GM19238 (cell line): ENCODE results near the gene INCA1.
A peak's percentile ranks its signal among the peaks of the same experiment; 100 is the strongest.

Experiments used
- DNase-seq: peaks from one replicate; pipeline ENCODE4 v3.0.0; 2011; ENCODE audit warnings: low spot score; ENCODE audit not compliant: insufficient read length

INCA1 gene

DNA sequence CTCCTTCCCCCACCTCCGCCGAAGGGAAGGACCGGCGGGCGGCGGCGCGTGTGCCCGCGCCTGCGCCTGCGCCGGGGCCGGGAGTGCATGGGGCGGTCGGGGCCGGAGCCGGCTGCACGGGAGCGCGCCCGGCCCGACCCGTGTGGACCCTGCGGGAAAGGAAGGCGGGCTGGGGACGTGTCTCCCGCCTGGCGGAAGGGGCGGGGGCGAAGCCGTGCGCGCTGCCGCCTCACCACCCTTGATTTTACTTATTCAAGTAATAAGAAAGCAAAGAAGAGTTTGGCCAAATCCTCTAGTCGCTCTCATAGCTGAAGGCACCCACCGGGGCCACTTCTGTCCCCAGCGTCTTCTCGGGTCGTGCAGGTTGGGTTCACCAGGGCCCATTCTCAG, 48.4 kb downstream of the INCA1 start:
- DNase-seq = peak; percentile 85

- peak; percentile 84 for DNase-seq
Observed at GRCh38 chr17:4948166-4948930, 49.0 kb downstream of the INCA1 start, which contains the start of gene PFN1. Gene PFN1 (minus strand): TSS chr17:4948530. CDS start chr17:4948394, 136 bp downstream.

- peak; percentile 68 for DNase-seq
Observed at GRCh38 chr17:4947411-4948165, 49.7 kb downstream of the INCA1 start.

DNA sequence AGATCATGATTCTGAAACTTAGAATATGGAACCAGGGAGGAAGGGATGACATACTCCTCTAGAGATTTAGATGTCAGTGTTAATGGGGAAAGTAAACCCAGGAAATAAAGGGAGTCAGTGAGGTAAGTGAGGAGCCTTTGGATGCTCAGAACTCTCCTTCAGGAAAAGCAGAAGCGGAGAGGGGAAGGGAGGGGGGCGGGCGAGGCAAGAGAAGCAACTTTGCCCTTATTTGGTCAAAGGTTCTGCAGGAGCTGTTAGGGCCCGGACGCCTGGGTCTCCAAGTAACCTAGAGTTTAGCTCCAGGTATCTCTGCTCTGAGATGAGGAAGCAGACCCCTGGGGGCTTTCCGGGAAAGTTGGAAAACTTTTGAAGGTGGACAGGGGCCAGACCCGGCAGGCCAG, 50.3 kb downstream of the INCA1 start:
- no peak for DNase-seq

GRCh38 chr17:4946312-4946976, 50.9 kb downstream of the INCA1 start:
- no peak for DNase-seq

- no peak for DNase-seq
Observed at GRCh38 chr17:4945944-4946280, 51.4 kb downstream of the INCA1 start.

- DNase-seq = no peak
Observed at GRCh38 chr17:4945176-4945943, 52.0 kb downstream of the INCA1 start.

DNA sequence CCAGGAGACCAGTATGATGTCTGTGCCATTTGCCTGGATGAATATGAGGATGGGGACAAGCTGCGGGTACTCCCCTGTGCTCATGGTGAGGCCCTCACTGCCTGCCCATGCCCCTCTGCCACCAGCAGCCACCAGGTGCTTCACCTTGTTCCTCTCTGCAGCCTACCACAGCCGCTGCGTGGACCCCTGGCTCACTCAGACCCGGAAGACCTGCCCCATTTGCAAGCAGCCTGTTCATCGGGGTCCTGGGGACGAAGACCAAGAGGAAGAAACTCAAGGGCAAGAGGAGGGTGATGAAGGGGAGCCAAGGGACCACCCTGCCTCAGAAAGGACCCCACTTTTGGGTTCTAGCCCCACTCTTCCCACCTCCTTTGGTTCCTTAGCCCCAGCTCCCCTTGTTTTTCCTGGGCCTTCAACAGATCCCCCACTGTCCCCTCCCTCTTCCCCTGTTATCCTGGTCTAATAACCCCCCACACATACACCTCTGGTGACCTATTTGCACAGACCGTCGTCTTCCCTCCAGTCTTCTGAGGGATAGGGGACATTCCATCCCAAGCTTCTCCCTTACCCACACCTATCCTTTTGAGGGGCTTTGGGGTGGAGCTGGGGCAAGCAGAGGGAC, 52.7 kb downstream of the INCA1 start:
- no peak for DNase-seq

- no peak for DNase-seq
Observed at GRCh38 chr17:4944163-4944553, 53.2 kb downstream of the INCA1 start.

DNA sequence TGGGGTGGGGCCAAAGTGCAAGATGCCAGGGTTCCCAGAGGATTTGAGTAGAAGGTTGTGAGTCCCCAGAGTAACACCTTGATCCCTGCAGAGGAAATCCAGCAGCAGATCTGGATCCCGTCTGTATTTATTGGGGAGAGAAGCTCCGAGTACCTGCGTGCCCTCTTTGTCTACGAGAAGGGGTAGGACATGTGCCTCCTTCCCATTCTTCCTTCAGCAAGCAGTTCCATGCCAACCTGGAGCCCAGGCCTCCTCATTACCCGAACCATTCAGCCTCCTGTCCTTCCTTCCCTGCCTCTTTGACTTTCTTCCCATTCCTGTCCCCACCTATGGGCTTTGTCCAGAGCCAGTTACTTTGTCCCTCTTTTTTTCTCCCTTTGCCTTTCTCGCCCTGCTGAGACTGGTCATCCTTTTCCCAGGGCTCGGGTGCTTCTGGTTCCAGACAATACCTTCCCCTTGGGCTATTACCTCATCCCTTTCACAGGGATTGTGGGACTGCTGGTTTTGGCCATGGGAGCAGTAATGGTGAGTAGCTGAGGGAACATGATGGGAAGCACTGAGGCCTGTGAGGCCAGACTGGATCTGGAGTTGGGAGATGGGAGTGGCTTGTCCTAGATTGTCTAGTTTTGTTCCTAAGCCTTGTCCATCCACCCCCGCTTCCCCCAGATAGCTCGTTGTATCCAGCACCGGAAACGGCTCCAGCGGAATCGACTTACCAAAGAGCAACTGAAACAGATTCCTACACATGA, 54.4 kb downstream of the INCA1 start:
- DNase-seq = no peak

DNA sequence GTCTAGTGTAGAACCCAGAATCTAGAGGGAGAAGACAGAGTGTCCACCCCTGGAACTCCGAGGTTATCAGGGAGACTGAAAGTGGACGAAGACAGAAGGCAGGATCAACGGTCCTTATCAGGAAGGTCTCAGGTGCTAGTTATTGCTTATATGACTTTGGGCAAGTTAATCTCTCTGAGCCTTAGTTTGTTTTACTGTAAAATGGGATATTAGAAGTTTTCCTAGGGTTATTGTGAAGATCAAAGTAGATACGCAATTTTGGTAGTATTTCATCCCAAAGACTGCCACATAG, 56.1 kb downstream of the INCA1 start:
- DNase-seq = no peak

GRCh38 chr17:4940555-4941318, 56.6 kb downstream of the INCA1 start:
- DNase-seq = no peak

DNA sequence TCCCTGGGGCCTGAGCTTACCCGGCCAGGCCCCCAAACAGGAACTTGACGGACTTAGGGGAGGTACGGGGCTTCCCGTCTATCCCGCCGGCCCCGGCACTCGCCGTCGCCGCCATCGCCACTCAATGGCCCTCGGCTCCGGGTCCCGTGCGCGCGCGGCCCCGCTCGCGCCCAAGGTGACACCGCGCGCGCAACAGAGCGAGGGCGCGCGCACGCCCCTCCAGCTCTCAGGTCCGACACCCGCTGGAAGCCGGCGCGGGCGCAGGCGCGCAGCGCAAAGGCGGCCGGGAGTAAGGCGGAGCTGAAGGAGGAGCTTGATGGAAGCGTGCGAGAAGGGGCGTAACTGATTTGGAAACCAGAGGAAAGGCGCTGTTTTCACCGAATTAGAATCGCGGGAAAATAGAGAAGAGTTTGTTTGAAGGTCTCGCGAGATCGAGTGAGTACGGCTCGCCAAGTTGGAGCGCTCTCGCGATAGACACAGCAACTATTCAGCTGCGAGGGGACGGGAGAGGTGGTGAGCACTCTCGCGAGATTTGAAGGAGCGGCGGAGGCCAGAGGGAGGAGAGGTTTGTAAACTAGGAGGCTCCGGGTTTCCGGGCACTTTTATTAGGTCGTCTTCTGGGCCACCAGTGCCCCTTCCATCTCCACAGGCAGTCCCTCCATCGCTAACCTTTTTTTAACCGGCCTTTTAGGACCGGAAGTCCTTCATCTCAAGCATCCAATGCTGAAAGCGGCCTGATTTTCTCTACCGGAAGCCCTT, 57.3 kb downstream of the INCA1 start, which contains the start of the genes RNF167 and SLC25A11:
TSS of gene RNF167 (plus strand) at position 473 of the 759 bp plus-strand sequence. CDS start 642 bp downstream, outside the sequence.
TSS of gene SLC25A11 (minus strand) at position 251 of the 759 bp plus-strand sequence. CDS start at position 115, 136 bp downstream.
- DNase-seq = peak; percentile 93

GRCh38 chr17:4939546-4939795, 57.9 kb downstream of the INCA1 start:
- DNase-seq = no peak

GRCh38 chr17:4938688-4939545, 58.4 kb downstream of the INCA1 start:
- DNase-seq = no peak
